Panc1 (cell line): ENCODE measurements around the gene SHANK3. TPM values are rescaled to one million over a fixed set of nuclear protein-coding genes. Genes with fewer than 3 reads are reported as not detected.

ENCODE experiments used
- ATAC-seq: fragments of 200-7000 bp; cut with Tn5 transposase; 2 replicates; pipeline ENCODE4 v1.9.1; 2020; ENCODE audit warnings: mild to moderate bottlenecking, moderate library complexity
- BruUV-seq: library from RNA; stranded (reverse); fragments of 400-500 nt; replicated peaks from 2 replicates; lab custom pipeline; 2021; lab: Mats Ljungman, UMichigan
- CTCF ChIA-PET: fragments of 300-600 bp; sonication (Branson Sonifier 250); formaldehyde crosslinking; loops from one replicate; lab custom pipeline; 2022; ENCODE audit warnings: antibody characterized with exemption; lab: Charles Lee
- POLR2A ChIA-PET: fragments of 300-600 bp; sonication (Branson Sonifier 250); formaldehyde crosslinking; loops from one replicate; lab custom pipeline; 2022; ENCODE audit warnings: antibody characterized with exemption; lab: Charles Lee
- DNase-seq: peaks from one replicate; pipeline ENCODE4 v3.0.0-alpha.2; 2010; ENCODE audit warnings: low read depth, low spot score
- H3K27ac ChIP-seq: 2 replicates; pipeline ENCODE4 v1.5.1; 2011; ENCODE audit warnings: mild to moderate bottlenecking, low read length, inconsistent platforms
- H3K27me3 ChIP-seq: fragments of 200-500 bp; sonication (Bioruptor generic); 2 replicates; pipeline ENCODE4 v1.6.0; 2014; ENCODE audit warnings: low read length, inconsistent platforms; ENCODE audit not compliant: control insufficient read depth, insufficient read depth
- H3K36me3 ChIP-seq: fragments of 200-500 bp; sonication (Bioruptor generic); 2 replicates; pipeline ENCODE4 v1.5.1; 2014; ENCODE audit warnings: inconsistent platforms, mild to moderate bottlenecking, low read length, moderate library complexity; ENCODE audit not compliant: control insufficient read depth, insufficient read depth
- H3K4me1 ChIP-seq: 2 replicates; pipeline ENCODE4 v1.5.1; 2011; ENCODE audit warnings: inconsistent platforms, mild to moderate bottlenecking, low read length, moderate library complexity; ENCODE audit not compliant: control insufficient read depth, insufficient read depth
- H3K4me3 ChIP-seq, 2 experiments: 2 replicates each; pipeline ENCODE4 v1.5.1; 2011 to 2012; ENCODE audit warnings: low read depth in 2 of 2, low read length in 2 of 2, mild to moderate bottlenecking in 2 of 2, inconsistent platforms in 1 of 2, moderate library complexity in 1 of 2
- H3K9me3 ChIP-seq: fragments of 200-500 bp; sonication (Bioruptor generic); 2 replicates; pipeline ENCODE4 v1.5.1; 2014; ENCODE audit warnings: low read depth, mild to moderate bottlenecking, inconsistent platforms, low read length, moderate library complexity; ENCODE audit not compliant: control insufficient read depth, insufficient read depth
- POLR2AphosphoS5 ChIP-seq: IDR thresholded peaks from 2 replicates; pipeline ENCODE4 v1.6.1; 2012; ENCODE audit warnings: mild to moderate bottlenecking, low read depth, low read length, moderate library complexity
- SIN3A ChIP-seq: IDR thresholded peaks from 2 replicates; pipeline ENCODE4 v1.6.1; 2012; ENCODE audit warnings: low read depth, mild to moderate bottlenecking, low read length, moderate library complexity, borderline replicate concordance; ENCODE audit not compliant: insufficient read depth
- TCF7L2 ChIP-seq: IDR thresholded peaks from 2 replicates; pipeline ENCODE4 v1.6.1; 2011; ENCODE audit warnings: mild to moderate bottlenecking, low read depth, low read length, inconsistent platforms
- in situ Hi-C: cut with HindIII; loops from 2 replicates; pipeline ENCODE4 v1.10.0; 2016; ENCODE audit warnings: low sequenced_read_pairs, low pct_unique_long_range_greater_than_20kb
- intact Hi-C: fragments of 100-400 bp; cut with micrococcal nuclease; formaldehyde crosslinking; loops from one replicate; pipeline ENCODE4 v1.10.0; 2022; ENCODE audit not compliant: unreplicated experiment
- total RNA-seq: library from RNA; stranded (reverse); gene quantifications from one replicate; pipeline ENCODE4 v1.2.1, GENCODE V29; 2021; ENCODE audit not compliant: unreplicated experiment
- TF ChIP-seq, protein P1 (sequence below), 2 experiments: IDR thresholded peaks; 2 replicates each; pipeline ENCODE4 v1.6.1; 2011 to 2012; ENCODE audit warnings: low read depth in 2 of 2, control low read depth in 1 of 2, low read length in 1 of 2, mild to moderate bottlenecking in 1 of 2, moderate library complexity in 1 of 2; ENCODE audit not compliant: insufficient read depth in 1 of 2
- TF ChIP-seq, protein P2 (sequence below): fragments of 450-650 bp; IDR thresholded peaks from 2 replicates; pipeline ENCODE4 v1.5.1; 2017; ENCODE audit warnings: mild to moderate bottlenecking

Gene SHANK3
- total RNA-seq, 1 experiment from 2014 or later: 7.6 TPM

- no peak overlapping the region for H3K27ac ChIP-seq
- no peak overlapping the region for H3K4me3 ChIP-seq
- ChIA-PET CTCF (no interaction called here), POLR2A (no interaction called here)
- DNase-seq: no peak
- no peaks in the 10 kb centered on the region for H3K9me3 ChIP-seq
- intact Hi-C loops (no loop called here), in situ Hi-C loops (no loop called here)
- TF ChIP-seq, protein P1, sequence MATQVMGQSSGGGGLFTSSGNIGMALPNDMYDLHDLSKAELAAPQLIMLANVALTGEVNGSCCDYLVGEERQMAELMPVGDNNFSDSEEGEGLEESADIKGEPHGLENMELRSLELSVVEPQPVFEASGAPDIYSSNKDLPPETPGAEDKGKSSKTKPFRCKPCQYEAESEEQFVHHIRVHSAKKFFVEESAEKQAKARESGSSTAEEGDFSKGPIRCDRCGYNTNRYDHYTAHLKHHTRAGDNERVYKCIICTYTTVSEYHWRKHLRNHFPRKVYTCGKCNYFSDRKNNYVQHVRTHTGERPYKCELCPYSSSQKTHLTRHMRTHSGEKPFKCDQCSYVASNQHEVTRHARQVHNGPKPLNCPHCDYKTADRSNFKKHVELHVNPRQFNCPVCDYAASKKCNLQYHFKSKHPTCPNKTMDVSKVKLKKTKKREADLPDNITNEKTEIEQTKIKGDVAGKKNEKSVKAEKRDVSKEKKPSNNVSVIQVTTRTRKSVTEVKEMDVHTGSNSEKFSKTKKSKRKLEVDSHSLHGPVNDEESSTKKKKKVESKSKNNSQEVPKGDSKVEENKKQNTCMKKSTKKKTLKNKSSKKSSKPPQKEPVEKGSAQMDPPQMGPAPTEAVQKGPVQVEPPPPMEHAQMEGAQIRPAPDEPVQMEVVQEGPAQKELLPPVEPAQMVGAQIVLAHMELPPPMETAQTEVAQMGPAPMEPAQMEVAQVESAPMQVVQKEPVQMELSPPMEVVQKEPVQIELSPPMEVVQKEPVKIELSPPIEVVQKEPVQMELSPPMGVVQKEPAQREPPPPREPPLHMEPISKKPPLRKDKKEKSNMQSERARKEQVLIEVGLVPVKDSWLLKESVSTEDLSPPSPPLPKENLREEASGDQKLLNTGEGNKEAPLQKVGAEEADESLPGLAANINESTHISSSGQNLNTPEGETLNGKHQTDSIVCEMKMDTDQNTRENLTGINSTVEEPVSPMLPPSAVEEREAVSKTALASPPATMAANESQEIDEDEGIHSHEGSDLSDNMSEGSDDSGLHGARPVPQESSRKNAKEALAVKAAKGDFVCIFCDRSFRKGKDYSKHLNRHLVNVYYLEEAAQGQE (IDR thresholded peaks at IDR 0.05; ENCODE audit: insufficient read depth in 1 of 2, low read depth in 2 of 2, low read length in 1 of 2): no peak
- TF ChIP-seq POLR2AphosphoS5: no peak
- ATAC-seq: no peak
- H3K36me3 ChIP-seq: no peaks in the 10 kb centered on the region
- H3K27me3 ChIP-seq: no peaks in the 10 kb centered on the region
- H3K4me1 ChIP-seq: no peaks in the 10 kb centered on the region; the same call in 1 of the 2 replicates
- no TSS peak for BruUV-seq
Measured at GRCh38 chr22:50672041-50672440, 582 bp upstream of the SHANK3 start.

DNA sequence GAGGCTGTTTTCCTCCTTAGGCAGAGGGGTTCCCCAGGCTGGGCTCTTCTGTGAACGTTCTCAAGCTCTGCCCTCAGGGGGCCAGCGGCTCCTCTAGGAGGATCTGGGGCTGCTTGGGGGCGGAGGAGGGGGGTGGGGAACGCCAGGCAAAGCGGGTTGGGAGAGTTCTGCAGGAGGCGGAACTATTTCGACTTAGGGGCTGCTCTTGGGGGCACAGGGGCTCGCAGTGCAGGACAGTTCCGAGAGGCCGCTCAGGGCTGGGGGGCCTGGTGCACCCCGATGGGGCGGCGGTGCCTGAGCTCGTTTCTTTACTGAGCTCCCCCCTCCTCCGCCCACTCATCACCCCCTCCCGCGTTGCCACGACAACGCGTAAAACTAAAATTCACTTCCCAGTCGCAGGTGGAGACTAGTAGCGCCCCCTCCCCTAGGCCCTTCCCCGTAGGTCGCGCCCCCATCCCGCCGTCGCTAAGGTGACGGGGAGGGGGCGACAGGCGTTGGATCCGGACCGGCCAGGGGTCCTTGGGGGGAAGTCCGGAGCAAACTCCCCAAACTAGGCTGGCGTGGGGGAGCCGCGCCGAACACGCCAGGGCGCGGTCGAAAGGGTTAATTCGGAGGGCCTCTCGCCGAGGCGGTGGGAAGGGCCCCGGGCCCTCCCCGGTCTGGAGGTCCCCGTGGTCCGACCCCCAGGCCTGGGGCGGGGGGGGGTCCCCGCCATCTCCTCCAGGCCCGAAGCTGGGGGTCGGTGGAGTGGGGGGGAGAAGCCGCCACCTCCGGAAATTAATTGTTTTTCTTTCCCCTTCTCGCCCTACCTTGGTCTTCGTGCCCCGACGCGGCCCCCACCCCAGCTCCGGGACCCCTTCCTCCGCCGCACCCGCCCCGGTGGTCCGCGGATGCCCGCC, 857 bp downstream of the SHANK3 start:
- H3K27ac ChIP-seq: no peak overlapping the region
- ATAC-seq: no peak
- POLR2A ChIA-PET: interaction anchor here (0.6 kb wide), 1 partner anchor 55 kb away, joined by 4 read pairs; no protein-coding TSS in a partner anchor
- peak overlapping the region; percentile 27 to 48 for H3K4me3 ChIP-seq
- no peaks in the 10 kb centered on the region for H3K36me3 ChIP-seq
- TF ChIP-seq, protein P1 (IDR thresholded peaks at IDR 0.05; ENCODE audit: insufficient read depth in 1 of 2, low read depth in 2 of 2, low read length in 1 of 2): no peak
- TF ChIP-seq, protein P2, sequence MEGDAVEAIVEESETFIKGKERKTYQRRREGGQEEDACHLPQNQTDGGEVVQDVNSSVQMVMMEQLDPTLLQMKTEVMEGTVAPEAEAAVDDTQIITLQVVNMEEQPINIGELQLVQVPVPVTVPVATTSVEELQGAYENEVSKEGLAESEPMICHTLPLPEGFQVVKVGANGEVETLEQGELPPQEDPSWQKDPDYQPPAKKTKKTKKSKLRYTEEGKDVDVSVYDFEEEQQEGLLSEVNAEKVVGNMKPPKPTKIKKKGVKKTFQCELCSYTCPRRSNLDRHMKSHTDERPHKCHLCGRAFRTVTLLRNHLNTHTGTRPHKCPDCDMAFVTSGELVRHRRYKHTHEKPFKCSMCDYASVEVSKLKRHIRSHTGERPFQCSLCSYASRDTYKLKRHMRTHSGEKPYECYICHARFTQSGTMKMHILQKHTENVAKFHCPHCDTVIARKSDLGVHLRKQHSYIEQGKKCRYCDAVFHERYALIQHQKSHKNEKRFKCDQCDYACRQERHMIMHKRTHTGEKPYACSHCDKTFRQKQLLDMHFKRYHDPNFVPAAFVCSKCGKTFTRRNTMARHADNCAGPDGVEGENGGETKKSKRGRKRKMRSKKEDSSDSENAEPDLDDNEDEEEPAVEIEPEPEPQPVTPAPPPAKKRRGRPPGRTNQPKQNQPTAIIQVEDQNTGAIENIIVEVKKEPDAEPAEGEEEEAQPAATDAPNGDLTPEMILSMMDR: no peak
- TF ChIP-seq SIN3A (no peak), POLR2AphosphoS5 (no peak), TCF7L2 (no peak)
- BruUV-seq: no TSS peak
- no peaks in the 10 kb centered on the region for H3K27me3 ChIP-seq
- no peak for DNase-seq
- in situ Hi-C loops (no loop called here), intact Hi-C loops (no loop called here)
- CTCF ChIA-PET: interaction anchor here (0.6 kb wide), 1 partner anchor 26 kb away, joined by 3 read pairs; no protein-coding TSS in a partner anchor
- no peaks in the 10 kb centered on the region for H3K9me3 ChIP-seq
- H3K4me1 ChIP-seq: no peaks in the 10 kb centered on the region; the same call in 1 of the 2 replicates
